HL-60/S4 (cell line): ENCODE measurements around the gene GOLGA6D.
"Not testable (repeated sequence)": the region's sequence is repeated elsewhere in the genome, so short reads cannot be mapped to it uniquely, and the experiment has no call there.

Source experiments
- in situ Hi-C: fragments of 300-500 bp; cut with MboI; formaldehyde crosslinking; loops from 2 replicates; pipeline ENCODE4 v1.14.3; 2022; ENCODE audit warnings: low sequenced_read_pairs

The GOLGA6D gene, protein sequence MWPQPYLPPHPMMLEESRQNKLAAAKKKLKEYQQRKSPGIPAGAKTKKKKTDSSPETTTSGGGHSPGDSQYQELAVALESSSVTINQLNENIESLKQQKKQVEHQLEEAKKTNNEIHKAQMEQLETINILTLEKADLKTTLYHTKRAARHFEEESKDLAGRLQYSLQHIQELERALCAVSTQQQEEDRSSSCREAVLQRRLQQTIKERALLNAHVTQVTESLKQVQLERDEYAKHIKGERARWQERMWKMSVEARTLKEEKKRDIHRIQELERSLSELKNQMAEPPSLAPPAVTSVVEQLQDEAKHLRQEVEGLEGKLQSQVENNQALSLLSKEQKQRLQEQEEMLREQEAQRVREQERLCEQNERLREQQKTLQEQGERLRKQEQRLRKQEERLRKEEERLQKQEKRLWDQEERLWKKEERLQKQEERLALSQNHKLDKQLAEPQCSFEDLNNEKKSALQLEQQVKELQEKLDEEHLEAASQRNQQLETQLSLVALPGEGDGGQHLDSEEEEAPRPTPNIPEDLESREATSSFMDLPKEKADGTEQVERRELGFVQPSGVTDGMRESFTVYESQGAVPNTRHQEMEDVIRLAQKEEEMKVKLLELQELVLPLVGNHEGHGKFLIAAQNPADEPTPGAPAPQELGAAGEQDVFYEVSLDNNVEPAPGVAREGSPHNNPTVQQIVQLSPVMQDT

GRCh38 chr15:75282572-75282971 lies at the start of gene GOLGA6D:
TSS of gene GOLGA6D (plus strand) at chr15:75282835. CDS start at chr15:75282876, 41 bp downstream.
- in situ Hi-C loops: not testable (repeated sequence)

- in situ Hi-C loops: no loop called here
Observed at GRCh38 chr15:75233504-75234190, 49.0 kb upstream of the GOLGA6D start.

GRCh38 chr15:75234191-75234810 lies 48.3 kb upstream of the GOLGA6D start:
- in situ Hi-C loops: no loop called here

DNA sequence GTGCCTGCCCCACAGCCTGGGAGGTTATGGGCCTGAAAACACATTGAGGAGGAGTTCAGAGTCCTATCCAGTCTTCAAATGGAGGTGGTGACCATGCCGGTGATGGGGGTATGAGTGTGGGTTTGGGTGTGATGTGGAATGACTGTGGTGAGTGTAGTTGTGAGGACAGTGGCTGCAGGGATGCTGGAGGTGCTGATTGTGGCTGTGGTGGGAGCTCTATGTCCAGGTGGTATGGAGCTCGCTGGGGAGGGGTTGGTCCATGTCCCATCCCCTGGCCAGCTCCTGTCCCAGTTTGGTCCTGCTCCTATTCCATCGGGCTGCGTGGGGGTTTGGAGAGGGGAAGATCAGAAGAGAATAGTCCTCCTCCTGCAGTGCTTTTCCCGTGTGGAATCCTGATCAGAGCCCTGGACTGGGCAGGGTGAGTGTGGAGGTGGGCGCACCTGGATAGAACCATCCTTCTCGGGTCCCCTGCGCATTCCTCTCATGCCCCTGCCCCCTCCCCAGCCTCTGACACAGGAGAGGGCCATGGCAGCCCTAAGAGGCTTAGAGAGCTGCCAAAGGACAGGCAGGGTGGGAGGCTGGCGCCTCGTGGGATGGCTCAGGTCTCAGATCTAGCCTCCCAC lies 47.5 kb upstream of the GOLGA6D start:
- in situ Hi-C loops: no loop called here

GRCh38 chr15:75235760-75236729 lies 46.6 kb upstream of the GOLGA6D start:
- in situ Hi-C loops: no loop called here

- in situ Hi-C loops: no loop called here
Observed at GRCh38 chr15:75237316-75237982, 45.2 kb upstream of the GOLGA6D start.

DNA sequence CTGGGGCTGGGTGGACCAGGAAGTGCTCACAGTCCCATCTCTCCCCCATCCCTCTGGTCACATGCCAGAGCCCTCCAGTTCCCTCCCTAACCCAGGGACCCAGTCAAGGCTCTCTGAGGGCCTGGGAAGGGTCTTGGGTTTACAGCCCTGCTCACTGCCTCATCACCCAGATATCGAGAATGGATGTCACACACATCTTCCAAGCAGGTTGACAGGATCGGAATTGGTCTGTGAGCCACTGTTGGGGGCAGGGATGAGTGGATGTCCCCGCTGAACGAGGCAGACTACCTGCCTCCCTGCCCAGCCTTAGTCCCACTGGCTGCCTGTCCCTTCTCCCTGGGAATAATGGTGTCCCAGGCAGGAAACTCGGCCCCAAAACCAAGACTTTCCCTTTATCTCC lies 44.5 kb upstream of the GOLGA6D start:
- in situ Hi-C loops: no loop called here

DNA sequence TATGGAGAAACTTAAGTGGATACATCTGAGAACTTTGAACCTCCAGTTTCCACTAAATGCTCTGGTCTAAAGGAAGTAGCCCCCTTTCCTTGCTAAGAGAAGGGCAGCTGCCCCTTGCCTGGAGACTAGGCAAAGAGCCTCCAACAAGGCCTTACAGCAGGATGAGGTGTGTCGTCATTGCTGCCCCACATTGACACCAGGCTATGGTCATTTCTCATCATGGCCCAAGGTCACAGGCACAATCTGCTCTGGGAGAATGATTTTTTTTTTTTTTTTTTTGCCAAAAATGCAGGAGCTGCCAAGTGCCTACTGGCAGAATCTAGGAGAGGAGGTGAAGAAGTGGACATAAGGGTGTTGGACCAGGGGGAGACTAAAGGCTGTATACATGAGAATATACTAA lies 36.9 kb upstream of the GOLGA6D start:
- in situ Hi-C loops: not testable (repeated sequence)

- in situ Hi-C loops: not testable (repeated sequence)
Observed at GRCh38 chr15:75248991-75249390, 33.6 kb upstream of the GOLGA6D start.

DNA sequence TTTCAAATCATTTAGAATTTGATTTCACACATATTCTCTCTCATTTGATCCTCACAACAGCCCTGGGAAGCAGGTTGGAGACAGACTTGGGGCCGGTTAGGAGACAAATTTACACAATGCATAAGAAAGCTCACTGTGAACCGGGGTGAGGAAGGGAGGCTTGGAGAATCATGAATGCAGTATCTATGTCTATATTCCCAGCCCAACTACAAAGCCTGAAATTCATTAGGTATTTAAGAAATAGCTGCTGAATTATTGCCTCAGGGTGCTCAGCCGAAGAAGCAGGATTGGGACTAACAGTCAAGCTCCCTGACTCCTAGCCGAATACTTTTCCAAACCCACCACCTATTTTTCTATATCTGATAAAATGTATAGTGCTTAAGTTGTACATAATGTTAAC lies 32.9 kb upstream of the GOLGA6D start:
- in situ Hi-C loops: no loop called here

DNA sequence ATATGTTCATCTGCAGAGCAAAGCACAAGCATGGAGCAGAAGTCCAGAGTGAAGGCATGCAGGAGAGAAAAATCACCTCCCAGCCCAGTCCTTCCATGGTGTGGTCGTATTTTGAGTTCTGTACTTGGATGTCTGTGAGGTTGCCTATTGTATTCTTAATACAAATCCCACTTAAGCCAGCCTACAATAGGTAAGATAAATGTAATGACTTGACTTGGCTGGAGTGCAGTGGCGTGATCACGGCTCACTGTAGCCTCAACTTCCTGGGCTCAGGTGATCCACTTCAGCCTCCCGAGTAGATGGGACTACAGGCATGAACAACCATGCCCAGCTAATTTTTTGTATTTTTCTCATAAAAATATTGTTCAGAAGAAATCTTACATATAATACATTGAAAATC lies 31.3 kb upstream of the GOLGA6D start:
- in situ Hi-C loops: not testable (repeated sequence)

GRCh38 chr15:75252285-75252684 lies 30.4 kb upstream of the GOLGA6D start:
- in situ Hi-C loops: not testable (repeated sequence)

GRCh38 chr15:75258034-75258433 lies 24.6 kb upstream of the GOLGA6D start, which contains the start of gene GOLGA6C:
TSS of gene GOLGA6C (plus strand) at chr15:75258334. CDS start at chr15:75258599, 265 bp downstream.
- in situ Hi-C loops: not testable (repeated sequence)

DNA sequence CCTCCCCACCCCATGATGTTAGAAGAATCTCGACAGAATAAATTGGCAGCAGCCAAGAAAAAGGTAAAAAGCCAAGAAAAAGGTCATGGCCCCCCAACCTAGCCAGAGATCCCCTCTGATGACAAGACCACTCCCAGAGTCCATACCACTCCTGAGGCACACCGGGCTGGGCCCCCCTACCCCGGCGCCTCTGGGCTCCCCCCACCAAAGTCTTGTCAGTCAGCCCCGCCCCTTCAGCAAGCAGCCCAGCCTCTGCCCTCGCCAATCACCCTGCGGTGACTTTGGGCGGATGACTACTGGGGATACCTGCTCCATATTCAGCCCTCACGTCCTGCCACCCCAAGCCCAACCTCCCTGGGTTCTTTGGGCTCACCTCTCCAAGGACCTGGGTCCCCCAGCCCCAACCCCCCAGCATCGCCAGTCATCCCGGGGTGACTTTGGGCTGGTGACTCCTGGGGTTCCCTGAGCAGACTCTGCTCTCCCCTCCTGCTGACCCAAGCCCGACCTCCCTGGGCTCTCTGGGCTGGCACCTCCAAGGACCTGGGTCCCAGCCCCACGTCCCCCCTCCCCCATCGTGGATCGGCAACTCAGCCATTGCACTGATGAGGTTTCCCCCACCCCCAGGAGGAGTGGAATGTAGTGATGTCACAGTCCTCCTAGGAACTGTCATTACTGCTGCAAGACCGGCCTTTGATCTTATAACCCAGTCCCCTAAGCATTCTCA lies 23.9 kb upstream of the GOLGA6D start:
- in situ Hi-C loops: not testable (repeated sequence)

- in situ Hi-C loops: not testable (repeated sequence)
Observed at GRCh38 chr15:75259873-75260272, 22.8 kb upstream of the GOLGA6D start.

GRCh38 chr15:75273751-75274359 lies 8.8 kb upstream of the GOLGA6D start:
- in situ Hi-C loops: not testable (repeated sequence)

DNA sequence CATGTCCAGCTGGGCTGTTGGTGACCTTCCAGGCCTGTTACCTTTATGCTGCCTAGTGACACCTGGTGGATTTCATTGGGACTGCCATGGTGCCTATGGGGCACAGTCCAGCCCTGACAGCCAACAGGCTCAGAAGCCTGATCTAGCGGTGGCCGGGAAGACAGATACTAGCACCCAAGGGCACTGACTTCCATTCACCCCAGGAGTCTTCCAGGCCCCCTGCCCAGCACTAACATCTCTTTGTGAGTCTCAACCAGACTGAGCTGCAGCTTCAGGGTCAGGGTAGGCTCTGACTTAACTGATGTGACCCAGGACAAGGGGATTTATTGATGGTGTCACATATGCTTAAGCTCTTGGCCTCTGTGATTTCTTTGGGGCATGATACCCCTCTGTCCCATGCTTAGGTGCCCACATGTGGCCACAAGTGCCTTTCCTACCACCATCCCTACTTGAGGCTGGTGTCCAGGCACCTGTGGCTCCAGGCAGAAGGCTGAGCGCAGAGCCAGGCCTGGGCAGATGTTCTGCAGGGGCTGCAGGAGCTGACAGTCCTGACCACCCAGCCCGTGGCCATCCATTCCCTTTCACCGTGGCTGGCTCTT lies 8.0 kb upstream of the GOLGA6D start:
- in situ Hi-C loops: not testable (repeated sequence)
